GOT3 (cell line): ENCODE data around the gene TNFAIP6.
"Not testable (repeated sequence)": the region's sequence is repeated elsewhere in the genome, so short reads cannot be mapped to it uniquely, and the experiment has no call there.

Experiments
- DNase-seq: peaks from one replicate; lab custom pipeline; 2025; ENCODE audit warnings: mixed read lengths; lab: John Stamatoyannopoulos, UW

TNFAIP6 gene, protein sequence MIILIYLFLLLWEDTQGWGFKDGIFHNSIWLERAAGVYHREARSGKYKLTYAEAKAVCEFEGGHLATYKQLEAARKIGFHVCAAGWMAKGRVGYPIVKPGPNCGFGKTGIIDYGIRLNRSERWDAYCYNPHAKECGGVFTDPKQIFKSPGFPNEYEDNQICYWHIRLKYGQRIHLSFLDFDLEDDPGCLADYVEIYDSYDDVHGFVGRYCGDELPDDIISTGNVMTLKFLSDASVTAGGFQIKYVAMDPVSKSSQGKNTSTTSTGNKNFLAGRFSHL

DNA sequence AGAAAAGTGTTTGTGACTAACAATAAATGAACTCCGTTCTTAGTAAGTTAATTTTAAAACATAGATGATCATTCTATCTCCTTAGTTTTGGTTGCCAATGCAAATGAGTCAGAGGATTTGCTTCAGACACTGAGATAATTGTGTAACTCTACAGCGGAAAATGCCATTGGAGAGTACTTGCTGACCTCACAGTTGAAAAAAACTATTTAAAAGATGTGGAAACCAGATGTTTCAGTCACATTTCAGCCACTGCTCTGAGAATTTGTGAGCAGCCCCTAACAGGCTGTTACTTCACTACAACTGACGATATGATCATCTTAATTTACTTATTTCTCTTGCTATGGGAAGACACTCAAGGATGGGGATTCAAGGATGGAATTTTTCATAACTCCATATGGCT lies at the start of gene TNFAIP6:
Gene TNFAIP6 (plus strand): TSS at position 234 of the 400 bp plus-strand sequence. CDS start 75 bp downstream, at position 309.
- DNase-seq, result no peak

DNA sequence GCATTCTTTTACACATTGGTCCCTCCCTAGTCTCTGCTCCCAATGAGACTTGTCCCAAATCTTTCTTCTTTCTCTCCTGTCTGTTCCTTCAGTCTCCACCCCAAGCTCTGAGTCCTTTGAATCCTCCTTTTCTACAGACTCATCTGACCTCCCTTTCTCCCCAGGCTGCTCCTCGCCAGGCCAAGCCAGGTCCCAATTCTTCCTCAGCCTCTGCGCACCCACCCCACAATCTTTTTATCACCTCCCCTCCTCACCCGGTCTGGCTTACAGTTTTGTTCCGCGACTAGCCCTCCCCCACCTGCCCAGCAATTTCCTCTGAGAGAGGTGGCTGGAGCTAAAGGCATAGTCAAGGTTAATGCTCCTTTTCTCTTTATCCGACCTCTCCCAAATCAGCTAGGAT lies 47.1 kb upstream of the TNFAIP6 start:
- DNase-seq, result not testable (repeated sequence)

DNA sequence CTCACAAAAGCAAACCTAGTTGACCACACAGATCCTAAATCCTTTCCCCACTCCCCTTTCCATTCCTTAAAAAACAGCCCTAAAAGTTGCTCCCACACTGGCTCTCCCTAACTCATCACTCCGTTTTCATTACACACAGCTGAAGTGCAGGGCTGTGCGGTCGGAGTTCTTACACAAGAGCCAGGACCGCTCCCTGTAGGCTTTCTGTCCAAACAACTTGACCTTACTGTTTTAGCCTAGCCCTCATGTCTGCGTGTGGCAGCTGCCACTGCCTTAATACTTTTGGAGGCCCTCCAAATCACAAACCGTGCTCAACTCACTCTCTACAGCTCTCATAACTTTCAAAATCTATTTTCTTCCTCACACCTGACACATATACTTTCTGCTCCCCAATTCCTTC lies 45.0 kb upstream of the TNFAIP6 start:
- not testable (repeated sequence) for DNase-seq

DNA sequence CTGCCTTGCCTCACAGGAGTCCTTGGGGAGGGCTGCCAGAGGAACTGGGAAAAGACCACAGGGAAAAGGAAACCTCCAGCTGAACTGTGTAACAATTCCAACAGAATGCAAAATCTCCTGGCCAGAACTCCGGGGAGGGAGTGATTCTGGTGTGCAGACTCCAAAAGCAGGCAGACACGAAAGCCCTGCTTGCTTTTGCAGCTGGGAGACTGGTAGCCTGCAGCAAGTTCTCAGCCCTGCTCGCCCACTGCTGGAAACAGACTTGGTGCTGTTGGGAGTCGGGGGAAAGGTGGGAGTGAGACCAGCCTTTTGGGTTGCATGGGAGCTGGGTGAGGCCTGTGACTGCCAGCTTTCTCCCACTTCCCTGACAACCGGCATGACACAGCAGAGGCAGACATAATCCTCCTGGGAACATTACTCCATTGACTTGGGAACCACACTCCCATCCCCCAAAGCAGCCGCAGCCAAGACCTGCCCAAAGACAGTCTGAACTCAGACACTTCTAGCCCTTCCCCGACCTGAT lies 42.0 kb upstream of the TNFAIP6 start:
- peak; percentile 5 for DNase-seq

DNA sequence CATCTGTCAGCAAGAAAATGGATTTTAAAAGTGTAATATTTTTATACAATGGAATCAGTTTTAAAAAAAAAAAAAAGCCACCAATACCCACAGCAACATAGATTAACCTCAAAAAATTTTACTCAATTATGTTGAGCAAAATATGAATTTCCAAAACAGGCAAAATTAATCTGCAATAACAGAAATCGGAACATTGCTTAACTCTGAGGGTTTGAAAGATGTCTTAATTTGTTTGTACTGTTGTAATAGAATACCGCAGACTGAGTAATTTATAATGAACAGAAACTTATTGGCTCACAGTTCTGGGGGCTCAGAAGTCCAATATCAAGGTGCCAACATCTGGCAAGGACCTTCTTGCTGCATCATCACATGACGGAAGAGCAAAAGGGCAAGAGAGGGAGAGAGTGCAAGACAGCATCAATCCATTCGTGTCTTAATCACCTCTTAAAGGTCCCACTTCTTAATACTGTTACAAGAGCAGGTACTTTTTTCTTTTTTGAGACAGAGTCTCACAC lies 31.8 kb upstream of the TNFAIP6 start:
- DNase-seq, result no peak

DNA sequence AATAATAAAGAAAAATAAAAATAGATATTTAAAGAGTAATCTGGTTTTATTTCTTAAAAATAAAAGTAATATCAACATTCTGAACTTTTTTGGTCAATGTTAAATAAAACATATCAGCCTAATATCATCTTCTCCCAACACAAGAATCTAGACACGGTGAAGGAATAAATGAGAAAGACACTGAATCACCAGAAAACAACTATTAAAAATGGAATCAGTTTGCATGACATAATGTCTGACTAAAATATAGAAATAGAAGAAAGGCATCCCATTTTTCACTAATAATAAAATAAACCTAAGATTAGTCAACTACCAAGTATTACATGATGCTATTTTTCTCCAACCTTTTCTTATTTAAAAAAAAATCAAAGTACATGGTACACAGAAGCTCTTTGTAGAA lies 30.8 kb upstream of the TNFAIP6 start:
- DNase-seq, result no peak

DNA sequence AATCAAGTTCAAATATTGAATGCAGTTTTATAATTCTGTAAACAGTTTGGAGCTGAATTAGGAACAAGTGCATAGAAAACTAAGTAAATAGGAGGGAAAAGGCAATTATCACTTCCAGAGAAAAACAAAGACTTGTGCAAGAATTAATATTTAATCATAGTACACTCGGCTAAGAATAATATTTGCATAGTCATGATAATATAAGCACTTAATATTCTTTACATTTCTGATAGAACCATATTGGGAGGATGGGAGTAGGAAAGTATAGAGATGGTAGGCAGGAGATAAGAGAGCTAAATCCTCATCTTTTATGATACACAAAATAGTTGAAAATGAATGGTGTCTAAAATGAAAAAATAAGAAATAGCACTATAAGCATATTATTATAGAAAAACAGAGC lies 27.4 kb upstream of the TNFAIP6 start:
- DNase-seq, result no peak

DNA sequence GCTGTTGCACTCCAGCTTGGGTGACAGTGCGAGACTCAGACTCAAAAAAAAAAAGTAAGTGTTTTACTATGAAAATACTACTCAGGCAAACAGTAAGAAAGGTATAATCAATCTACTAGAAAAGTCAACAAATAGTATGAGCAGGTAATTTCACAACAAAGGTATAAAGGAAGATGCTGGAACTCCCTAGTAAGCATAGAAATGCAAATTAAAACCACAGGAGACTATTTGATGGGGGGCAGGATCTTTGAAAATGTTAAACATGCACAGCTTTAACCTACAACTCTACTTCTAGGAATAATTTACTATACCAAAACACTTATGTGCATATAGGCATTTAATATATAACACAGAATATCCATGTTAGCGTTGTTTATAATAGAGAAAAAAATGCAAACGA lies 24.3 kb upstream of the TNFAIP6 start:
- DNase-seq, result no peak

DNA sequence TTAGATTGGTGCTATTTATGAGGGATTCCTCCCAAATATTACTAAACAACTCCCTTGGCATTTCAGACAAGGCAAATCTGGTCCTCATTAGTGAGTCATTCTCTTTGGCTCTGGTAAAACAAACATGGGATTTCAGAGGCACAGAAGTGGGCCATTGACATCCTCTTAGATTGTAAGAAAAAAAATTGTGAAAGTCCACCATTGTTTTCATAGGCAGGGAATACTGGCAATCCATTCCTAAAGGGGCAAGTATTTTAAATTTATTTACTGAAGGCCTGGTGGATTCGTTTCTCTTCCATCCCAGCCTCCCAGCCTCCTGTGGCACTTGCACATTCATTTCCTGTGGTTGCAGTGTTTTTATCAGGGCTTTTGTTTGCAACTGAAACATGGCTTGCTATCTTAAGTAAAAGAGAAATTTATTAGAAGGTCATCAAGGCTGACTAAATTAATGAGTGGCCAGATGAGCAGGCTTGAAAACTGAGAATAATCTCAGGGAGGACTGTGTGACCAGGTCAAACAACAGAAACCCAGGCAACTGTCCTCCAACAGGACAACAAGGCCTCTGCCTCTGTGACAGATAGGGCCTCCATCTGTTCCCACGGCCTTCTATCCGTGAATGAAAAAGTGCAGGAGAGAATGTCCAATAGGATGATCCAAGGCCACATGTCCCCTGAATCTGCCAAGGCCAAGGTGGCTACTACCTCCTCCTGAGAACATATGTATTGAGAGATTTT lies 23.1 kb upstream of the TNFAIP6 start:
- no peak for DNase-seq

DNA sequence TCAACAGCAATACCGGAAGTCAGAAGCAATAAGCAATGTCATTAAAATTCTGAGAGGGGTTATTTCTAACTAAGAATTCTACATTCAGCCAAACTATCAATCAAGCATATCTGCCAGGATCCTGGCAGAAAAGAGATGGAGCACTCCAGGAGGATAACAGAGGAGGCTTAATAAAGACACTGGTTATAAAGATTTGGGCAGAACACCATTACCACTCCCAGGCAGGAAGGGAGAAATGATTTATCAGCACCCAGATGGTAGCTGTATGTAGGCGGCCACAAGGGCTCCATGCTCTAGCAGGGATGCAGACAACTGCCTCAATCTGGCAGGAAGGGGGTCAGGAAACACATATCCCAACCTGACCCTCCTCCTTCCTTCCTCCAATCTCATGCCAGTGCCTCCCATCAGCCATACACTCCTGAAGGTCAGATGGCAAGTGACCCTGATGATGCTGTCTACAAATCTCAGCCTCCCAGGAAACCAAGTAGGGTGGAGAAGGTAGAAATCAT lies 20.5 kb upstream of the TNFAIP6 start:
- no peak for DNase-seq

DNA sequence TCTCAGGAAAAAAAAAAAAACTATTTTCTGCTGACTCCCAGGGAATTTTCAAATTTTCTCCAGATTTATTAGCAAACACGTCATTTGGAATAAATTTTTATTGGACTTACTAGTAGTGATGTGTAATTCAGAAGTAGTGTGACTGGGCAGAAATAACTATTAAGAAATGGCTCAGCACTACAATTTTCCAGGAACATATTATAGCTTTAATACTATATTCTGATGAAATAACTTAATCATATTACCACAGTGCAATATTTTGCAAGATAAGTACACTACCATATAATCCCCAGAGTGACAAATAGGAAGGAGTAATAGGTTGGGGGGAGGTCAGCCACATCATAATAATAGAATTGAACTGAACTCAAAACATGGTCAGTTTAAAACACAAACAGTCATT lies 19.7 kb upstream of the TNFAIP6 start:
- DNase-seq, result no peak

DNA sequence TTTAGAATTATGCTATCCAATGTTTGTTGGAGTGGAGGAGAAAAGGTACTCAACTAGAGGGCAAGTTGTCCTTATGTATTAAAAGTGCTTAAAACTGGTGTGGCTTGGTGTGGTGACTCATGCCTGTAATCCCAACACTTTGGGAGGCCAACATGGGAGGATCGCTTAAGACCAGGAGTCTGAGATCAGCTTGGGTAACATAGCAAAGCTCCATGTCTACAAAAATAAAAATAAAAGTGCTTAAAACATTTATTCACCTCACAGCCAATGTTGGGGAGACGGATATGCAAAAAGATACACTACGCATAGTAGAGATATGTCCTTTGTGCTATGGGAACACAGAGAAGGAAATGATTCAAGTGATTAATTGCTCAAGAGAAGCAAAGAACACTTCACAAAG lies 19.3 kb upstream of the TNFAIP6 start:
- DNase-seq, result no peak

DNA sequence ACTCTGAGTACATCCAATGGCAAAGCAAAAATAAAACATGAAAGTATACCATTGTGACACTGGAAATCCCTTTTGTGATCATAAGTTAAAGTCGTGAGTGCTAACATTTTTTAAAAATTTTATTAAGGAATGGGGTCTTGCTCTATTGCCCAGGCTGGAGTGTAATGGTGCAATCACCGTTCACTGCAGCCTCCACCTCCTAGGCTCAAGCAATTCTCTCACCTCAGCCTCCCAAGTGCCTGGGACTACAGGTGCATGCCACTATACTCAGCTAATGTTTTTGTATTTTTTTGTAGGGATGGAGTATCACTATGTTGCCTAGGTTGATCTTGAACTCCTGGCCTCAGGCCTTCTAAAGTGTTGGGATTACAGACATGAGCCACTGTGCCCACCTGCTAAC lies 14.3 kb upstream of the TNFAIP6 start:
- no peak for DNase-seq

DNA sequence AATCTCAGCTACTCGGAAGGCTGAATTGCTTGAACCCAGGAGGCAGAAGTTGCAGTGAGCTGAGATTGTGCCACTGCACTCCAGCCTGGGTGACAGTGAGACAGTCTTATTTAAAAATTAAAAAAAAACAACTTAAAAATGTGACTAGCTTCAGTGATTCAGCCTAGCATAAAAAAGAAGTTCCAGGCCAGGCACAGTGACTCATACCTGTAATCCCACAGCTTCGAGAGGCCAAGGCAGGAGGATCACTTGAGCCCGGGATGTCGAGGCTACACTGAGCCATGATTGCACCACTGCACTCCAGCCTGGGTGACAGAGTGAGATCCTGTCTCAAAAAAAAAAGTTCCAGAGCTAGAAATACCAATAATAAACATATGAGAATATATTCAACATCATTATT lies 13.2 kb upstream of the TNFAIP6 start:
- not testable (repeated sequence) for DNase-seq

DNA sequence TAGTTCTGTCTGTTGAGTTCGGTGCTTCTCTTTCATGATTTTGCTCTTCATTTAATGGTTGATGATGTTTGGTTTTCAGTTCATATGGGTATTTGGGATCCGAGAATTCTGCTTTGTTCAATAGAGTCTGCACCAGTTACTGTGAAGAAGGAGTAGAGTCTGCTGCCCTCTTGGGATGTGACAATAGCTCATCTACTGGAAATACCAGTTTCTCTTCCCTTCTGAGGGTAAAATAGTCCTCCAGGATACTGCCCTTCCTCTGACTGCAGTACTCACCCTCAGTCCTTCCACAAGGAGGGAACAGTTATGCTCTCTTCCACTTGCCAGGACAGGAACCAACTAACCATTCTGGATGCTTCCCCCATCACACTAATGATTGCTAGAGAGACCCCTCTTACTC lies 12.5 kb upstream of the TNFAIP6 start:
- no peak for DNase-seq

DNA sequence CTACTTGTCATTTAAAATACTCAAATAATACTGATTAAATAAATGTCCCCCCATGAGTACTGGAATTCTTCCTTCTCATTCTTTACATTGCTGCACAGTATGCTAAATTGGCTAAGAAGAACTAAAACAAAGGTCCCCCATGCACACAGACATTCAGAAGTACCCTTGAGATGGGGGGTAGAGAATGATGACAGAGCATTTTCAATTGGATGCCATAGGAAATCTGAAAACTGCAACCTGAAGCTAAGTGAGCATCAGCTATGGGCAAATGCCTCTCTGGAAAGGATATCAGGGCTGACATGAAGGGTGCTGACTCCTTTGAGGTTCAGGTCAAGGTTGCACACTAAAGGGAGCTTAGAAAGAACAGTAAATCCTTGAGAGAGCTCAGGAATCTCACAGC lies 10.1 kb upstream of the TNFAIP6 start:
- DNase-seq, result no peak

DNA sequence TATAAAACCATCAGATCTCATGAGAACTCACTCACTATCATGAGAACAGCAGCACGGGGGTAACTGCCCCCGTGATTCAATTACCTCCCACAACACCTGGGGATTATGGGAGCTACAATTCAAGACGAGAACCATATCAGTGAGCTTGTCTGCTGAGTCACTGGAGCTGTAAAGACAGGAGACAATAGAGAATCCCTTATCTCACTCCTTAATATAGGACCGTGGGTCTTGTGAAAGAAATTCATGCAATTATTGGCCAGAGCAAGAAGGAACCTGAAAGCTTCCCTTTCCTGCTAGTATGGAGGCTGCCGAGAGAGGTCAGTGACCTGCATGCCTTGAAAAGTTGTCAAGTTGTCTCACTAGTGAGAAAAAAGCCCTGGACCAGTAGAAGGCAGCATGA lies 9.5 kb upstream of the TNFAIP6 start:
- no peak for DNase-seq

DNA sequence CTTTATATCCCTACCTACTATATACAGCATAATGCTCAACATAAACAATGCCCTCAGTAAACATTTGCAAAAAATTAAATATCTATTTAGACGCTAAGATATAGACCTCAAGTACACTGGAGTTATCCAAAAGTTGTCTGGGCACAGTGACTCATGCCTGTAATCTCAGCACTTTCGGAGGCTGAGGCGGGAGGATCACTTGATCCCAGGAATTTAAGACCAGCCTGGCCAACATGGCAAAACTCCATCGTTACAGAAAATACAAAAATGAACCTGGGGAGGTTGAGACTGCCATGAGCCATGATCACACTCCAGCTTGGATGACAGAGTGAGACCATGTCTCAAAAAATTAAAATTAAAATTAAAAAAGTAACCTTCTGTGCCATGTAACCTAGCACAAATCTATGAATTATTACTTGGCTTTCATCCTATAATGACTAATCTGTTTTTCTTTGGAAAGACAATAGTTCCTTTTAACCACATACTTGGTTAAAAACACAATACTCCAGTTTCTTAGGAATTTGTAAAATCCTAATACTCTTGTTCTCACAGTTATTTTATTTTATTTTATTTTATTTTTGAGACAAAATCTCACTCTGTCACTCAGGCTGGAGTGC lies 6.7 kb upstream of the TNFAIP6 start:
- DNase-seq, result no peak

DNA sequence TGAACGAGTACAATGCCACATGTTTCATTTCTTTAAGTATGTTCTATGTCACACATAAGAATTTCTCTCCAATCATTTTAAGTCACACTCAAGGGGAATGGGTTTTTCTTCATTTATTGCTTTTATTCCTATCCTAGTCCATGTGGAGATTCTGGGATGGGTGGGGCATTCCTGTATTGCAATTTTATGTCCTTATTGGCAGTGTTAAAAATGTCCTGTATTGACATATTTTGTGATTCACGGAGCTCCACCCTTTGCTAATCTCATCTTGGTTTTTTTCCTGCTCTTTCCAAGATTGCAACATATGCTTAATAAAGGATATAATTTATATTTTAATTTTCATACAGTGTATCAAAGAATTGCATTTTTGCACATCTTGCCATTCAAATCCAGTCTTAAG lies 3.4 kb upstream of the TNFAIP6 start:
- DNase-seq, result no peak

DNA sequence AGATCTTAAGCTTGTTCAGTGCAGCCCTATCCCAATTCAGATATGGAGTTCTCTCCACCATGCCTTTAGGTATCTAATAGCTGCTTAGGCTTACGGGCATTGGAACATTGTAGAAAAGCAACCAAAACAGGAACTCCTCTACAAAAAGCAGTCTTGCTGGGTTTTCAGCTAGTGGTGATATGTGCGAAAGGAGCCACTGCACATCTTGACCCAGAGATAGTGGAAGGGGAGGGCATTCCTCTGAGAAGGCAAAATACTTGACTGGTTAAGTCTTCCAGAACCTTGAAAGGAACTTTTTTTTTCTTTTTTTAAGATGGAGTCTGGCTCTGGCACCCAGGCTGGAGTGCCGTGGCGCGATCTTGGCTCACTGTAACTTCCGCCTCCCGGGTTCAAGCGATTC lies 2.6 kb upstream of the TNFAIP6 start:
- no peak for DNase-seq

DNA sequence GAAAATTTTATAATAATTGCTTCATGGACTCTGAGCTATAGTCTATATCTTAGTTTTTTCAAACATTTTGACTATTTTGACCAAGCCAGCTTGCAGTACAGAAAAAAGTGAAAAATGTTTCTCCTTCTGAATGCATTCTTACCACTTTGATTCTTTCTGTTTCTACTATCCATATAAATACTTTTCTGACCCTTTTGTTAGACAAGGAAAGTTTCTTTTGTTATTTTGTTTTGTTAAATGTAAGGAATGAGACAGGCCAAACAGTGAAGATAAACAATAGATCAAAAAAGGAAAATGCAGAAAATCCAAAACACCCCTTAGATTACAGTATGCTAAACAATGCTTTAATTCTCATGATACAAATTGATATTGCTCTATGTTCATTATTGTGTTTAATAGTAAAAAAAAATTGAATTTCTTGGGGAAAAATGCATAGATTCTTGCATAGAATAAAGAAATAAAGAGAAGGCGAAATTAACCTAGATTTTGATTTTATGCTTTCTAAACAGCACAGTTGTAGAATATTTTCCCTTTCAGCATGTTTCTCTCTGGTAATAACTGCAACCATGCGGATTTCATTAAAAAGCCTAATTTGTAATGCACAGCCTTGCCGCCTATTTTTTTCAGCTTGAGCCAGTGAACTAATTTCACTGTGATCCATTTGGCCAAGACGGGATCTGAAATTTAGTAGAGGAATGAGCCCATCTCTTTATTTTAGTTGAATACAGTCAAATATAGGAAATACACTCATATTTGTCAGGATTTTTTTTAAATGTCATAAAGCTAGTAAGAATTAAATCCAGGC lies 976 bp downstream of the TNFAIP6 start:
- DNase-seq, result no peak
